ENCODE measurements around the gene DMD. TPM values are rescaled to one million over a fixed set of nuclear protein-coding genes. Genes with fewer than 3 reads are reported as not detected.

The DMD gene
- total RNA-seq, 2 experiments from 2014 or later = 0.20 to 0.47 TPM

DNA sequence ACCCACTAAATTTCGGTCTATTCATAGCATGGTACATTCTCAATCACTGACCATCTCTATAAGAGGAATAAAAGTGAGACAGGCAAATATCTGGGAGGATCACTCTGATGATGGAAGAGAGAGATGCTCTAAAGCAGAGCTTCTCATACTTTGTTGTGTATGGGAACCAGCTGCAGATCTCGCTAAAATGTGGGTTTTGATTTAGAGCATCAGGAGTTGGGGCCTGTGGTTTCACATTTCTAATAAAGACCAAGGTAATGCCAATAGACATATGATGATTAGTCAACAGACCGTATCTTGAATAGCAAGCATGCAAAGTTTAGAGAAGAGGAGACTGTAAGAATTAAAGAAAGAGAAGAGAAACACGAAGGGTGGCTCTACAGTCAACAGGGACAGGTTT lies 2032.1 kb downstream of the DMD start:
- ChIA-PET CTCF (no interaction called here), POLR2A (no interaction called here)
- H3K9me3 ChIP-seq (ENCODE audit: control insufficient read depth in 1 of 2, insufficient read depth in 1 of 2, low read length in 2 of 2) = no peaks in the 10 kb centered on the region
- no peaks in the 10 kb centered on the region for H3K27me3 Mint-ChIP-seq
- no peak overlapping the region for H3K27ac Mint-ChIP-seq
- H3K27me3 ChIP-seq (ENCODE audit: control insufficient read depth in 1 of 2, insufficient read depth in 2 of 2, low read length in 2 of 2) = no peaks in the 10 kb centered on the region
- no peaks in the 10 kb centered on the region for H3K36me3 ChIP-seq (ENCODE audit: insufficient read depth, low read length)
- H3K4me3 Mint-ChIP-seq = no peak overlapping the region
- no peaks in the 10 kb centered on the region for H3K4me1 Mint-ChIP-seq (ENCODE audit: low read depth)
- no peak overlapping the region for H3K27ac ChIP-seq (ENCODE audit: low read depth in 1 of 2, low read length in 2 of 2)
- ATAC-seq (ENCODE audit: poor library complexity) = no peak
- intact Hi-C loops (cut with DNase I, micrococcal nuclease) = no loop called here
- no peaks in the 10 kb centered on the region for H3K9me3 Mint-ChIP-seq
- TF ChIP-seq, protein P1, sequence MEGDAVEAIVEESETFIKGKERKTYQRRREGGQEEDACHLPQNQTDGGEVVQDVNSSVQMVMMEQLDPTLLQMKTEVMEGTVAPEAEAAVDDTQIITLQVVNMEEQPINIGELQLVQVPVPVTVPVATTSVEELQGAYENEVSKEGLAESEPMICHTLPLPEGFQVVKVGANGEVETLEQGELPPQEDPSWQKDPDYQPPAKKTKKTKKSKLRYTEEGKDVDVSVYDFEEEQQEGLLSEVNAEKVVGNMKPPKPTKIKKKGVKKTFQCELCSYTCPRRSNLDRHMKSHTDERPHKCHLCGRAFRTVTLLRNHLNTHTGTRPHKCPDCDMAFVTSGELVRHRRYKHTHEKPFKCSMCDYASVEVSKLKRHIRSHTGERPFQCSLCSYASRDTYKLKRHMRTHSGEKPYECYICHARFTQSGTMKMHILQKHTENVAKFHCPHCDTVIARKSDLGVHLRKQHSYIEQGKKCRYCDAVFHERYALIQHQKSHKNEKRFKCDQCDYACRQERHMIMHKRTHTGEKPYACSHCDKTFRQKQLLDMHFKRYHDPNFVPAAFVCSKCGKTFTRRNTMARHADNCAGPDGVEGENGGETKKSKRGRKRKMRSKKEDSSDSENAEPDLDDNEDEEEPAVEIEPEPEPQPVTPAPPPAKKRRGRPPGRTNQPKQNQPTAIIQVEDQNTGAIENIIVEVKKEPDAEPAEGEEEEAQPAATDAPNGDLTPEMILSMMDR (IDR thresholded peaks at IDR 0.05) = no peak
- no peak overlapping the region for H3K4me3 ChIP-seq (ENCODE audit: low read length)
- no peaks in the 10 kb centered on the region for H3K4me1 ChIP-seq (ENCODE audit: insufficient read depth, low read length)
- no peak for DNase-seq
- no peaks in the 10 kb centered on the region for H3K36me3 Mint-ChIP-seq (ENCODE audit: low read depth)

GRCh38 chrX:31178769-31179125 lies 2032.6 kb downstream of the DMD start:
- DNase-seq (no peak), ATAC-seq (ENCODE audit: poor library complexity) (no peak)
- CTCF ChIA-PET = no interaction called here
- H3K4me3 ChIP-seq (ENCODE audit: low read length) = no peak overlapping the region
- H3K36me3 Mint-ChIP-seq (ENCODE audit: low read depth) = no peaks in the 10 kb centered on the region
- intact Hi-C loops (cut with DNase I, micrococcal nuclease) = no loop called here
- no peaks in the 10 kb centered on the region for H3K9me3 Mint-ChIP-seq
- H3K4me1 ChIP-seq (ENCODE audit: insufficient read depth, low read length) = no peaks in the 10 kb centered on the region
- no peaks in the 10 kb centered on the region for H3K27me3 Mint-ChIP-seq
- no peaks in the 10 kb centered on the region for H3K27me3 ChIP-seq (ENCODE audit: control insufficient read depth in 1 of 2, insufficient read depth in 2 of 2, low read length in 2 of 2)
- no peak overlapping the region for H3K4me3 Mint-ChIP-seq
- H3K9me3 ChIP-seq (ENCODE audit: control insufficient read depth in 1 of 2, insufficient read depth in 1 of 2, low read length in 2 of 2) = no peaks in the 10 kb centered on the region
- no peak overlapping the region for H3K27ac ChIP-seq (ENCODE audit: low read depth in 1 of 2, low read length in 2 of 2)
- H3K36me3 ChIP-seq (ENCODE audit: insufficient read depth, low read length) = no peaks in the 10 kb centered on the region
- H3K4me1 Mint-ChIP-seq (ENCODE audit: low read depth) = no peaks in the 10 kb centered on the region
- TF ChIP-seq, protein P1 (IDR thresholded peaks at IDR 0.05) = no peak
- no peak overlapping the region for H3K27ac Mint-ChIP-seq
- POLR2A ChIA-PET = no interaction called here

- Histone ChIP-seq H3K36me3 (ENCODE audit: insufficient read depth, low read length) (no peaks in the 10 kb centered on the region), H3K4me3 (ENCODE audit: low read length) (no peak overlapping the region), H3K27ac (ENCODE audit: low read depth in 1 of 2, low read length in 2 of 2) (no peak overlapping the region), H3K4me1 (ENCODE audit: insufficient read depth, low read length) (no peaks in the 10 kb centered on the region), H3K9me3 (ENCODE audit: control insufficient read depth in 1 of 2, insufficient read depth in 1 of 2, low read length in 2 of 2) (no peaks in the 10 kb centered on the region), H3K27me3 (ENCODE audit: control insufficient read depth in 1 of 2, insufficient read depth in 2 of 2, low read length in 2 of 2) (no peaks in the 10 kb centered on the region)
- intact Hi-C loops (cut with DNase I, micrococcal nuclease) = no loop called here
- CTCF ChIA-PET = no interaction called here
- Mint-ChIP-seq H3K27ac (no peak overlapping the region), H3K9me3 (no peaks in the 10 kb centered on the region), H3K36me3 (ENCODE audit: low read depth) (no peaks in the 10 kb centered on the region), H3K27me3 (no peaks in the 10 kb centered on the region), H3K4me3 (no peak overlapping the region), H3K4me1 (ENCODE audit: low read depth) (no peaks in the 10 kb centered on the region)
- TF ChIP-seq, protein P1 (IDR thresholded peaks at IDR 0.05) = no peak
- POLR2A ChIA-PET = no interaction called here
- DNase-seq (no peak), ATAC-seq (ENCODE audit: poor library complexity) (no peak)
These were observed 2033.1 kb downstream of the DMD start for GRCh38 chrX:31178064-31178768.

All from CD4-positive, alpha-beta T cell (primary cell).